CD4-positive, alpha-beta T cell (primary cell): ENCODE data around the gene DOCK8. TPM values are rescaled to one million over a fixed set of nuclear protein-coding genes. Genes with fewer than 3 reads are reported as not detected.
A peak's percentile ranks its signal among the peaks of the same experiment; 100 is the strongest.

ENCODE experiments used
- ATAC-seq: fragments of 200-7000 bp; cut with Tn5 transposase; one replicate; pipeline ENCODE4 v1.10.0; 2022; ENCODE audit warnings: mild to moderate bottlenecking; ENCODE audit not compliant: poor library complexity
- CTCF ChIA-PET: fragments of 350-600 bp; sonication (Branson Sonifier 250); formaldehyde crosslinking; loops from one replicate; lab custom pipeline; 2021; ENCODE audit warnings: antibody characterized with exemption, inconsistent platforms; lab: Charles Lee
- POLR2A ChIA-PET: fragments of 350-600 bp; sonication (Branson Sonifier 250); formaldehyde crosslinking; loops from one replicate; lab custom pipeline; 2021; ENCODE audit warnings: antibody characterized with exemption, inconsistent platforms; lab: Charles Lee
- DNase-seq, 14 experiments: peaks; one replicate each; pipeline ENCODE4 v3.0.0-alpha.2; 2013 to 2020; ENCODE audit warnings: mixed read lengths in 2 of 14
- H3K27ac ChIP-seq, 2 donors: one replicate each; pipeline versions ENCODE4 v1.5.1 to v1.7.0; 2013; ENCODE audit warnings: low read length in 2 of 2, low read depth in 1 of 2, mild to moderate bottlenecking in 1 of 2
- H3K27me3 ChIP-seq, 2 experiments: 1 replicate in 1 of 2; 2 replicates in 1 of 2; pipeline versions ENCODE4 v1.6.1 to v1.7.0; 2013; ENCODE audit warnings: low read length in 2 of 2, control low read depth in 1 of 2, mild to moderate bottlenecking in 1 of 2, moderate library complexity in 1 of 2; ENCODE audit not compliant: insufficient read depth in 2 of 2, control insufficient read depth in 1 of 2
- H3K36me3 ChIP-seq: one replicate; pipeline ENCODE4 v1.6.1; 2013; ENCODE audit warnings: low read length, control low read depth; ENCODE audit not compliant: insufficient read depth
- H3K4me1 ChIP-seq: one replicate; pipeline ENCODE4 v1.6.1; 2013; ENCODE audit warnings: low read length, control low read depth; ENCODE audit not compliant: insufficient read depth
- H3K4me3 ChIP-seq: one replicate; pipeline ENCODE4 v1.5.1; 2013; ENCODE audit warnings: mild to moderate bottlenecking, low read length, moderate library complexity
- H3K9me3 ChIP-seq, 2 experiments: 1 replicate in 1 of 2; 2 replicates in 1 of 2; pipeline versions ENCODE4 v1.6.1 to v1.7.0; 2013; ENCODE audit warnings: low read length in 2 of 2, mild to moderate bottlenecking in 2 of 2, control low read depth in 1 of 2, moderate library complexity in 1 of 2; ENCODE audit not compliant: control insufficient read depth in 1 of 2, insufficient read depth in 1 of 2
- H3K27ac Mint-ChIP-seq: one replicate; pipeline ENCODE4 v1.8.0; 2020; ENCODE audit warnings: mixed read lengths
- H3K27me3 Mint-ChIP-seq: one replicate; pipeline ENCODE4 v1.8.0; 2021; ENCODE audit warnings: mixed read lengths
- H3K36me3 Mint-ChIP-seq: one replicate; pipeline ENCODE4 v1.8.0; 2021; ENCODE audit warnings: low read depth, mixed read lengths
- H3K4me1 Mint-ChIP-seq: one replicate; pipeline ENCODE4 v1.8.0; 2021; ENCODE audit warnings: low read depth, mixed read lengths
- H3K4me3 Mint-ChIP-seq: one replicate; pipeline ENCODE4 v1.8.0; 2020; ENCODE audit warnings: mild to moderate bottlenecking, mixed read lengths
- H3K9me3 Mint-ChIP-seq: one replicate; pipeline ENCODE4 v1.8.0; 2020; ENCODE audit warnings: mixed read lengths
- CTCF ChIP-seq: fragments of 200-600 bp; IDR thresholded peaks from one replicate; pipeline ENCODE4 v1.8.0; 2022; ENCODE audit warnings: antibody characterized with exemption, mild to moderate bottlenecking
- intact Hi-C, 2 experiments: fragments of 100-400 bp; cut with DNase I in 1 of 2; cut with micrococcal nuclease in 1 of 2; formaldehyde crosslinking; loops; one replicate each; pipeline versions ENCODE4 v1.15.1 to v1.9.0; 2023 to 2025; cut with DNase I, micrococcal nuclease
- total RNA-seq, 174 experiments: library from RNA in 2 of 174; stranded (reverse) in 2 of 174; gene quantifications; one replicate each; pipeline ENCODE4 v1.2.3 and lab custom pipeline; 2021 to 2026

DOCK8 gene
- total RNA-seq, 2 experiments from 2014 or later = 123 to 126 TPM

- intact Hi-C loops = no loop called here
- Mint-ChIP-seq H3K36me3 (peaks cover 86% of the 10 kb centered on the region), H3K4me1 (no peaks in the 10 kb centered on the region), H3K4me3 (no peak overlapping the region), H3K27ac (peak overlapping the region; percentile 71), H3K27me3 (no peaks in the 10 kb centered on the region), H3K9me3 (no peaks in the 10 kb centered on the region)
- Histone ChIP-seq H3K36me3 (peaks cover 86% of the 10 kb centered on the region), H3K9me3 (no peaks in the 10 kb centered on the region), H3K27ac (no peak overlapping the region), H3K4me1 (no peaks in the 10 kb centered on the region), H3K4me3 (no peak overlapping the region), H3K27me3 (no peaks in the 10 kb centered on the region)
- DNase-seq = no peak
- ChIA-PET CTCF (no interaction called here), POLR2A (no interaction called here)
- TF ChIP-seq CTCF = no peak
- ATAC-seq = no peak
Observed at GRCh38 chr9:401223-401622, 186.6 kb downstream of the DOCK8 start.

DNA sequence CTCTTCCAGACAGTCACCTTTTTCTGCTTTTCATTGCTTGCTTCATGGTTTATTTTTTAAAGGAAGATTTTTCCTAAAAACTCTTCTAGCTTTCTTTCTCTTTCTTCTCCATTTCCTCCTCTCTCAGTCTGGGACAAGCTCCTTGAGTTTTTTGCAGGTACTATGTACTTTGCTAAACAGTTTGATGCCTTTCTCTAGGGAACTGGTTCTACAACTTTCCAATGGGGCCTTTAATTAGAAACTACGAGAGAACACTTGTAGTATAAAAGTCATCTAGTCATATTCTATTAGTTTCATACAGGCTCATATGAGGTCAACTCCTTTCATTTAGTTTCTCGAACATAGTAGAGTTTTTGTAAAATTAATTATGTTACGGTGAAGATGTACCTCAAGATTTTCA is 189.6 kb downstream of the DOCK8 start:
- ChIA-PET CTCF (no interaction called here), POLR2A (interaction anchor here (0.8 kb wide), 1 partner anchor 20 kb away, joined by 3 read pairs; no protein-coding TSS in a partner anchor)
- intact Hi-C loops = no loop called here
- no peak for TF ChIP-seq CTCF
- H3K4me1 Mint-ChIP-seq = no peaks in the 10 kb centered on the region
- DNase-seq (no peak), ATAC-seq (no peak)
- H3K27ac ChIP-seq = no peak overlapping the region
- H3K4me3 ChIP-seq = no peak overlapping the region
- H3K4me3 Mint-ChIP-seq = no peak overlapping the region
- no peaks in the 10 kb centered on the region for H3K4me1 ChIP-seq
- no peaks in the 10 kb centered on the region for H3K27me3 Mint-ChIP-seq
- no peaks in the 10 kb centered on the region for H3K9me3 ChIP-seq
- H3K27ac Mint-ChIP-seq = peak overlapping the region; percentile 19
- H3K9me3 Mint-ChIP-seq = no peaks in the 10 kb centered on the region
- no peaks in the 10 kb centered on the region for H3K27me3 ChIP-seq
- H3K36me3 Mint-ChIP-seq = peaks cover 88% of the 10 kb centered on the region
- peaks cover 87% of the 10 kb centered on the region for H3K36me3 ChIP-seq

- no peak overlapping the region for H3K27ac ChIP-seq
- ATAC-seq (no peak), DNase-seq (no peak)
- TF ChIP-seq CTCF = no peak
- Mint-ChIP-seq H3K27ac (peak overlapping the region; percentile 19), H3K4me1 (no peaks in the 10 kb centered on the region), H3K27me3 (no peaks in the 10 kb centered on the region), H3K36me3 (peaks cover 91% of the 10 kb centered on the region), H3K4me3 (no peak overlapping the region), H3K9me3 (no peaks in the 10 kb centered on the region)
- CTCF ChIA-PET = interaction anchor here (0.6 kb wide), 1 partner anchor 9 kb away, joined by 3 read pairs; no protein-coding TSS in a partner anchor
- no peak overlapping the region for H3K4me3 ChIP-seq
- intact Hi-C loops = no loop called here
- H3K27me3 ChIP-seq = no peaks in the 10 kb centered on the region
- POLR2A ChIA-PET = interaction anchor here (0.6 kb wide), 1 partner anchor 70 kb away, joined by 3 read pairs; no protein-coding TSS in a partner anchor
- H3K9me3 ChIP-seq = no peaks in the 10 kb centered on the region
- peaks cover 88% of the 10 kb centered on the region for H3K36me3 ChIP-seq
- H3K4me1 ChIP-seq = no peaks in the 10 kb centered on the region
Observed at GRCh38 chr9:405341-405740, 190.7 kb downstream of the DOCK8 start.
